Activated naive CD8-positive, alpha-beta T cell treated with anti-CD3 and anti-CD28 coated beads for 36 hours (primary cell): Measurements from ENCODE around the gene RIIAD1. TPM values are rescaled to one million over a fixed set of nuclear protein-coding genes. Genes with fewer than 3 reads are reported as not detected.
A peak's percentile ranks its signal among the peaks of the same experiment; 100 is the strongest.
"Not testable (repeated sequence)": the region's sequence is repeated elsewhere in the genome, so short reads cannot be mapped to it uniquely, and the experiment has no call there.

Source experiments
- DNase-seq: peaks from one replicate; pipeline ENCODE4 v3.0.0; 2021
- H3K27ac Mint-ChIP-seq: one replicate; pipeline ENCODE4 v1.8.0; 2022; ENCODE audit warnings: mild to moderate bottlenecking, moderate library complexity, mixed read lengths
- H3K27me3 Mint-ChIP-seq: one replicate; pipeline ENCODE4 v1.8.0; 2022; ENCODE audit warnings: mild to moderate bottlenecking, mixed read lengths
- H3K36me3 Mint-ChIP-seq: one replicate; pipeline ENCODE4 v1.8.0; 2021; ENCODE audit warnings: mild to moderate bottlenecking, mixed read lengths
- H3K4me1 Mint-ChIP-seq: one replicate; pipeline ENCODE4 v1.8.0; 2021; ENCODE audit warnings: mixed read lengths
- H3K4me3 Mint-ChIP-seq: one replicate; pipeline ENCODE4 v1.8.0; 2022; ENCODE audit warnings: mild to moderate bottlenecking, moderate library complexity, mixed read lengths
- H3K9me3 Mint-ChIP-seq: one replicate; pipeline ENCODE4 v1.8.0; 2022; ENCODE audit warnings: mixed read lengths
- total RNA-seq, 2 experiments: library from RNA; stranded (reverse); gene quantifications; one replicate each; pipeline ENCODE4 v1.2.3, GENCODE V29; 2021

Gene RIIAD1
- total RNA-seq, 2 experiments from 2014 or later = not detected

- H3K36me3 Mint-ChIP-seq = no peaks in the 10 kb centered on the region
- H3K4me3 Mint-ChIP-seq = no peak overlapping the region
- no peaks in the 10 kb centered on the region for H3K4me1 Mint-ChIP-seq
- no peak overlapping the region for H3K27ac Mint-ChIP-seq
- no peaks in the 10 kb centered on the region for H3K27me3 Mint-ChIP-seq
- H3K9me3 Mint-ChIP-seq = peaks cover 3% of the 10 kb centered on the region
- DNase-seq = no peak
Measured at GRCh38 chr1:151739590-151740355, 18.5 kb downstream of the RIIAD1 start.

GRCh38 chr1:151741516-151741915, 20.2 kb downstream of the RIIAD1 start:
- Mint-ChIP-seq H3K4me3 (no peak overlapping the region), H3K27me3 (peaks cover 12% of the 10 kb centered on the region), H3K4me1 (no peaks in the 10 kb centered on the region), H3K27ac (no peak overlapping the region), H3K36me3 (no peaks in the 10 kb centered on the region), H3K9me3 (peaks cover 3% of the 10 kb centered on the region)
- DNase-seq = no peak

- Mint-ChIP-seq H3K4me3 (no peak overlapping the region), H3K9me3 (no peaks in the 10 kb centered on the region), H3K36me3 (peaks cover 9% of the 10 kb centered on the region), H3K27me3 (no peaks in the 10 kb centered on the region), H3K4me1 (peaks cover 15% of the 10 kb centered on the region), H3K27ac (no peak overlapping the region)
- no peak for DNase-seq
Measured at GRCh38 chr1:151756291-151756690, 35.0 kb downstream of the RIIAD1 start.

- Mint-ChIP-seq H3K9me3 (no peaks in the 10 kb centered on the region), H3K27ac (peak overlapping the region; percentile 48), H3K4me1 (peaks cover 27% of the 10 kb centered on the region), H3K27me3 (no peaks in the 10 kb centered on the region), H3K36me3 (peaks cover 14% of the 10 kb centered on the region), H3K4me3 (no peak overlapping the region)
- DNase-seq = no peak
Measured at GRCh38 chr1:151759241-151759640, 37.9 kb downstream of the RIIAD1 start.

- Mint-ChIP-seq H3K4me1 (peaks cover 30% of the 10 kb centered on the region), H3K27ac (peak overlapping the region; percentile 62), H3K36me3 (peaks cover 14% of the 10 kb centered on the region), H3K27me3 (no peaks in the 10 kb centered on the region), H3K9me3 (no peaks in the 10 kb centered on the region), H3K4me3 (no peak overlapping the region)
- DNase-seq = no peak
Measured at GRCh38 chr1:151760597-151761385, 39.5 kb downstream of the RIIAD1 start.

- peaks cover 14% of the 10 kb centered on the region for H3K36me3 Mint-ChIP-seq
- peak; percentile 91 for DNase-seq
- no peaks in the 10 kb centered on the region for H3K27me3 Mint-ChIP-seq
- no peaks in the 10 kb centered on the region for H3K9me3 Mint-ChIP-seq
- peak within 1 kb of the TSS; percentile 95 for H3K27ac Mint-ChIP-seq
- H3K4me3 Mint-ChIP-seq = peak within 1 kb of the TSS; percentile 91
- H3K4me1 Mint-ChIP-seq = peaks cover 20% of the 10 kb centered on the region
Measured at GRCh38 chr1:151762941-151763921, 41.9 kb downstream of the RIIAD1 start, which contains the start of gene MRPL9. MRPL9 (minus strand) TSS chr1:151763496; CDS start chr1:151763479, 17 bp downstream.

GRCh38 chr1:151763990-151764389, 42.7 kb downstream of the RIIAD1 start:
- DNase-seq = no peak
- peak overlapping the region; percentile 95 for H3K27ac Mint-ChIP-seq
- peak overlapping the region; percentile 91 for H3K4me3 Mint-ChIP-seq
- H3K4me1 Mint-ChIP-seq = peaks cover 22% of the 10 kb centered on the region
- H3K27me3 Mint-ChIP-seq = no peaks in the 10 kb centered on the region
- no peaks in the 10 kb centered on the region for H3K9me3 Mint-ChIP-seq
- H3K36me3 Mint-ChIP-seq = peaks cover 14% of the 10 kb centered on the region

- not testable (repeated sequence) for H3K4me3 Mint-ChIP-seq, DNase-seq, H3K27me3 Mint-ChIP-seq, H3K9me3 Mint-ChIP-seq, H3K36me3 Mint-ChIP-seq, H3K27ac Mint-ChIP-seq, H3K4me1 Mint-ChIP-seq
Measured at GRCh38 chr1:151768351-151769066, 47.2 kb downstream of the RIIAD1 start.

- H3K36me3 Mint-ChIP-seq, H3K9me3 Mint-ChIP-seq, H3K27ac Mint-ChIP-seq, H3K27me3 Mint-ChIP-seq, H3K4me1 Mint-ChIP-seq, H3K4me3 Mint-ChIP-seq, DNase-seq: not testable (repeated sequence)
Measured at GRCh38 chr1:151769270-151769669, 47.9 kb downstream of the RIIAD1 start.

GRCh38 chr1:151773702-151774101, 52.4 kb downstream of the RIIAD1 start:
- DNase-seq = no peak
- Mint-ChIP-seq H3K9me3 (no peaks in the 10 kb centered on the region), H3K27ac (no peak overlapping the region), H3K4me3 (no peak overlapping the region), H3K36me3 (peaks cover 2% of the 10 kb centered on the region), H3K4me1 (no peaks in the 10 kb centered on the region), H3K27me3 (no peaks in the 10 kb centered on the region)

- DNase-seq = no peak
- no peaks in the 10 kb centered on the region for H3K9me3 Mint-ChIP-seq
- H3K4me3 Mint-ChIP-seq = no peak overlapping the region
- H3K27ac Mint-ChIP-seq = no peak overlapping the region
- peaks cover 2% of the 10 kb centered on the region for H3K36me3 Mint-ChIP-seq
- no peaks in the 10 kb centered on the region for H3K27me3 Mint-ChIP-seq
- no peaks in the 10 kb centered on the region for H3K4me1 Mint-ChIP-seq
Measured at GRCh38 chr1:151774256-151774922, 53.1 kb downstream of the RIIAD1 start.

- Mint-ChIP-seq H3K4me1 (no peaks in the 10 kb centered on the region), H3K27ac (no peak overlapping the region), H3K36me3 (peaks cover 3% of the 10 kb centered on the region), H3K9me3 (no peaks in the 10 kb centered on the region), H3K4me3 (no peak overlapping the region), H3K27me3 (no peaks in the 10 kb centered on the region)
- DNase-seq = no peak
Measured at GRCh38 chr1:151775894-151776664, 54.8 kb downstream of the RIIAD1 start.

- no peaks in the 10 kb centered on the region for H3K27me3 Mint-ChIP-seq
- no peaks in the 10 kb centered on the region for H3K4me1 Mint-ChIP-seq
- no peaks in the 10 kb centered on the region for H3K9me3 Mint-ChIP-seq
- DNase-seq = no peak
- H3K36me3 Mint-ChIP-seq = peaks cover 3% of the 10 kb centered on the region
- H3K4me3 Mint-ChIP-seq = no peak overlapping the region
- no peak overlapping the region for H3K27ac Mint-ChIP-seq
Measured at GRCh38 chr1:151776665-151777062, 55.3 kb downstream of the RIIAD1 start.
